WTC11 (cell line): Measurements from ENCODE around the gene WDR5B. TPM values are rescaled to one million over a fixed set of nuclear protein-coding genes. Genes with fewer than 3 reads are reported as not detected.

Experiments used
- ATAC-seq: fragments of 200-7000 bp; cut with Tn5 transposase; 2 replicates; pipeline ENCODE4 v1.10.0; 2021; ENCODE audit warnings: mild to moderate bottlenecking, moderate library complexity
- CTCF ChIA-PET: fragments of 300-600 bp; sonication (Branson Sonifier 250); formaldehyde crosslinking; loops from one replicate; lab custom pipeline; 2021; ENCODE audit warnings: antibody characterized with exemption; lab: Charles Lee
- POLR2A ChIA-PET: fragments of 350-600 bp; sonication (Branson Sonifier 250); formaldehyde crosslinking; loops from one replicate; lab custom pipeline; 2021; ENCODE audit warnings: antibody characterized with exemption; lab: Charles Lee
- DNase-seq: peaks from one replicate; pipeline ENCODE4 v3.0.0; 2021; ENCODE audit warnings: low spot score
- H3K27ac Mint-ChIP-seq: 2 replicates; pipeline ENCODE4 v1.8.0; 2021; ENCODE audit warnings: mixed read lengths
- H3K27me3 Mint-ChIP-seq: 2 replicates; pipeline ENCODE4 v1.8.0; 2021; ENCODE audit warnings: low read depth, mild to moderate bottlenecking, moderate library complexity, mixed read lengths
- H3K36me3 Mint-ChIP-seq: 2 replicates; pipeline ENCODE4 v1.8.0; 2021; ENCODE audit warnings: mixed read lengths
- H3K4me1 Mint-ChIP-seq: 2 replicates; pipeline ENCODE4 v1.8.0; 2022; ENCODE audit warnings: mixed read lengths
- H3K4me3 Mint-ChIP-seq: 2 replicates; pipeline ENCODE4 v1.8.0; 2021; ENCODE audit warnings: mild to moderate bottlenecking, moderate library complexity, mixed read lengths
- H3K9me3 Mint-ChIP-seq: 2 replicates; pipeline ENCODE4 v1.8.0; 2021; ENCODE audit warnings: mixed read lengths
- AFF4 ChIP-seq: sonication (generic); formaldehyde crosslinking; IDR thresholded peaks from 2 replicates; pipeline ENCODE4 v1.8.1; 2023; ENCODE audit warnings: mild to moderate bottlenecking, missing genetic modification reagents, borderline replicate concordance
- ELF4 ChIP-seq: sonication (generic); formaldehyde crosslinking; IDR thresholded peaks from 2 replicates; pipeline ENCODE4 v1.8.1; 2022; ENCODE audit warnings: low read depth, mild to moderate bottlenecking, moderate library complexity, missing genetic modification reagents
- ETV6 ChIP-seq: sonication (generic); formaldehyde crosslinking; IDR thresholded peaks from 2 replicates; pipeline ENCODE4 v1.8.1; 2022; ENCODE audit warnings: mild to moderate bottlenecking, missing genetic modification reagents
- FOXJ3 ChIP-seq: sonication (generic); formaldehyde crosslinking; IDR thresholded peaks from 2 replicates; pipeline ENCODE4 v1.9.0; 2021; ENCODE audit warnings: missing genetic modification reagents, mild to moderate bottlenecking, borderline replicate concordance
- MXD4 ChIP-seq: fragments of 250-450 bp; sonication (Bioruptor Pico); IDR thresholded peaks from 2 replicates; pipeline ENCODE4 v1.8.0; 2021; ENCODE audit warnings: mild to moderate bottlenecking, moderate library complexity, borderline replicate concordance
- NFYB ChIP-seq: sonication (generic); formaldehyde crosslinking; conservative IDR thresholded peaks from 2 replicates; pipeline ENCODE4 v1.8.0; 2022; ENCODE audit warnings: low read depth, missing genetic modification reagents
- RELA ChIP-seq: sonication (generic); formaldehyde crosslinking; IDR thresholded peaks from 2 replicates; pipeline ENCODE4 v1.8.1; 2022; ENCODE audit warnings: missing genetic modification reagents, mild to moderate bottlenecking, borderline replicate concordance
- SOX15 ChIP-seq: fragments of 250-450 bp; sonication (Bioruptor Pico); IDR thresholded peaks from 2 replicates; pipeline ENCODE4 v1.9.0; 2021; ENCODE audit warnings: mild to moderate bottlenecking
- TEAD1 ChIP-seq: sonication (generic); formaldehyde crosslinking; IDR thresholded peaks from 2 replicates; pipeline ENCODE4 v1.8.0; 2022; ENCODE audit warnings: mild to moderate bottlenecking, missing genetic modification reagents
- TP53 ChIP-seq: sonication (generic); formaldehyde crosslinking; IDR thresholded peaks from 2 replicates; pipeline ENCODE4 v1.8.1; 2023; ENCODE audit warnings: mild to moderate bottlenecking, missing genetic modification reagents
- ZNF138 ChIP-seq: sonication (generic); formaldehyde crosslinking; conservative IDR thresholded peaks from 2 replicates; pipeline ENCODE4 v1.8.1; 2022; ENCODE audit warnings: mild to moderate bottlenecking, moderate library complexity, missing genetic modification reagents
- total RNA-seq: library from RNA; stranded (reverse); gene quantifications from 3 replicates; pipeline ENCODE4 v1.2.3, GENCODE V29; 2021
- TF ChIP-seq, protein P1 (sequence below): sonication (generic); formaldehyde crosslinking; IDR thresholded peaks from 2 replicates; pipeline ENCODE4 v1.8.1; 2022; ENCODE audit warnings: low read depth, mild to moderate bottlenecking, moderate library complexity, missing genetic modification reagents, borderline replicate concordance
- TF ChIP-seq, protein P2 (sequence below): fragments of 200-600 bp; IDR thresholded peaks from 2 replicates; pipeline ENCODE4 v1.8.0; 2022; ENCODE audit warnings: antibody characterized with exemption
- TF ChIP-seq, protein P3 (sequence below): sonication (generic); formaldehyde crosslinking; IDR thresholded peaks from 2 replicates; pipeline ENCODE4 v1.8.0; 2022; ENCODE audit warnings: mild to moderate bottlenecking, missing genetic modification reagents
- TF ChIP-seq, protein P4 (sequence below): fragments of 250-450 bp; sonication (Bioruptor Pico); IDR thresholded peaks from 2 replicates; pipeline ENCODE4 v1.9.0; 2021; ENCODE audit warnings: mild to moderate bottlenecking
- TF ChIP-seq, protein P5 (sequence below): fragments of 250-450 bp; sonication (Bioruptor Pico); IDR thresholded peaks from 2 replicates; pipeline ENCODE4 v1.8.0; 2021; ENCODE audit warnings: mild to moderate bottlenecking
- TF ChIP-seq, protein P6 (sequence below): sonication (generic); formaldehyde crosslinking; IDR thresholded peaks from 2 replicates; pipeline ENCODE4 v1.8.1; 2022; ENCODE audit warnings: low read depth, missing genetic modification reagents, borderline replicate concordance

Gene WDR5B
- total RNA-seq, 1 experiment from 2014 or later = 2.8 TPM

- Mint-ChIP-seq H3K36me3 (peaks cover 49% of the 10 kb centered on the region), H3K9me3 (no peaks in the 10 kb centered on the region), H3K27me3 (no peaks in the 10 kb centered on the region), H3K4me1 (no peaks in the 10 kb centered on the region), H3K4me3 (no peak overlapping the region), H3K27ac (no peak overlapping the region)
- POLR2A ChIA-PET = no interaction called here
- ATAC-seq (no peak), DNase-seq (no peak)
- TF ChIP-seq, protein P1, sequence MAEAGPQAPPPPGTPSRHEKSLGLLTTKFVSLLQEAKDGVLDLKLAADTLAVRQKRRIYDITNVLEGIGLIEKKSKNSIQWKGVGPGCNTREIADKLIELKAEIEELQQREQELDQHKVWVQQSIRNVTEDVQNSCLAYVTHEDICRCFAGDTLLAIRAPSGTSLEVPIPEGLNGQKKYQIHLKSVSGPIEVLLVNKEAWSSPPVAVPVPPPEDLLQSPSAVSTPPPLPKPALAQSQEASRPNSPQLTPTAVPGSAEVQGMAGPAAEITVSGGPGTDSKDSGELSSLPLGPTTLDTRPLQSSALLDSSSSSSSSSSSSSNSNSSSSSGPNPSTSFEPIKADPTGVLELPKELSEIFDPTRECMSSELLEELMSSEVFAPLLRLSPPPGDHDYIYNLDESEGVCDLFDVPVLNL (CRISPR knock-in tag) = no peak
- TF ChIP-seq RELA (CRISPR knock-in tag) (no peak), MXD4 (CRISPR knock-in tag) (no peak), ZNF138 (CRISPR knock-in tag) (no peak), FOXJ3 (CRISPR knock-in tag) (no peak), NFYB (CRISPR knock-in tag) (no peak), TP53 (CRISPR knock-in tag) (no peak), ETV6 (CRISPR knock-in tag) (no peak), SOX15 (CRISPR knock-in tag) (no peak), AFF4 (CRISPR knock-in tag) (no peak), ELF4 (CRISPR knock-in tag) (no peak), TEAD1 (no peak)
- TF ChIP-seq, protein P2, sequence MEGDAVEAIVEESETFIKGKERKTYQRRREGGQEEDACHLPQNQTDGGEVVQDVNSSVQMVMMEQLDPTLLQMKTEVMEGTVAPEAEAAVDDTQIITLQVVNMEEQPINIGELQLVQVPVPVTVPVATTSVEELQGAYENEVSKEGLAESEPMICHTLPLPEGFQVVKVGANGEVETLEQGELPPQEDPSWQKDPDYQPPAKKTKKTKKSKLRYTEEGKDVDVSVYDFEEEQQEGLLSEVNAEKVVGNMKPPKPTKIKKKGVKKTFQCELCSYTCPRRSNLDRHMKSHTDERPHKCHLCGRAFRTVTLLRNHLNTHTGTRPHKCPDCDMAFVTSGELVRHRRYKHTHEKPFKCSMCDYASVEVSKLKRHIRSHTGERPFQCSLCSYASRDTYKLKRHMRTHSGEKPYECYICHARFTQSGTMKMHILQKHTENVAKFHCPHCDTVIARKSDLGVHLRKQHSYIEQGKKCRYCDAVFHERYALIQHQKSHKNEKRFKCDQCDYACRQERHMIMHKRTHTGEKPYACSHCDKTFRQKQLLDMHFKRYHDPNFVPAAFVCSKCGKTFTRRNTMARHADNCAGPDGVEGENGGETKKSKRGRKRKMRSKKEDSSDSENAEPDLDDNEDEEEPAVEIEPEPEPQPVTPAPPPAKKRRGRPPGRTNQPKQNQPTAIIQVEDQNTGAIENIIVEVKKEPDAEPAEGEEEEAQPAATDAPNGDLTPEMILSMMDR = no peak
- TF ChIP-seq, protein P3, sequence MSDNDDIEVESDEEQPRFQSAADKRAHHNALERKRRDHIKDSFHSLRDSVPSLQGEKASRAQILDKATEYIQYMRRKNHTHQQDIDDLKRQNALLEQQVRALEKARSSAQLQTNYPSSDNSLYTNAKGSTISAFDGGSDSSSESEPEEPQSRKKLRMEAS (CRISPR knock-in tag) = no peak
- TF ChIP-seq, protein P4, sequence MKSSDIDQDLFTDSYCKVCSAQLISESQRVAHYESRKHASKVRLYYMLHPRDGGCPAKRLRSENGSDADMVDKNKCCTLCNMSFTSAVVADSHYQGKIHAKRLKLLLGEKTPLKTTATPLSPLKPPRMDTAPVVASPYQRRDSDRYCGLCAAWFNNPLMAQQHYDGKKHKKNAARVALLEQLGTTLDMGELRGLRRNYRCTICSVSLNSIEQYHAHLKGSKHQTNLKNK (CRISPR knock-in tag) = no peak
- TF ChIP-seq, protein P5, sequence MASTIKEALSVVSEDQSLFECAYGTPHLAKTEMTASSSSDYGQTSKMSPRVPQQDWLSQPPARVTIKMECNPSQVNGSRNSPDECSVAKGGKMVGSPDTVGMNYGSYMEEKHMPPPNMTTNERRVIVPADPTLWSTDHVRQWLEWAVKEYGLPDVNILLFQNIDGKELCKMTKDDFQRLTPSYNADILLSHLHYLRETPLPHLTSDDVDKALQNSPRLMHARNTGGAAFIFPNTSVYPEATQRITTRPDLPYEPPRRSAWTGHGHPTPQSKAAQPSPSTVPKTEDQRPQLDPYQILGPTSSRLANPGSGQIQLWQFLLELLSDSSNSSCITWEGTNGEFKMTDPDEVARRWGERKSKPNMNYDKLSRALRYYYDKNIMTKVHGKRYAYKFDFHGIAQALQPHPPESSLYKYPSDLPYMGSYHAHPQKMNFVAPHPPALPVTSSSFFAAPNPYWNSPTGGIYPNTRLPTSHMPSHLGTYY = no peak
- TF ChIP-seq, protein P6, sequence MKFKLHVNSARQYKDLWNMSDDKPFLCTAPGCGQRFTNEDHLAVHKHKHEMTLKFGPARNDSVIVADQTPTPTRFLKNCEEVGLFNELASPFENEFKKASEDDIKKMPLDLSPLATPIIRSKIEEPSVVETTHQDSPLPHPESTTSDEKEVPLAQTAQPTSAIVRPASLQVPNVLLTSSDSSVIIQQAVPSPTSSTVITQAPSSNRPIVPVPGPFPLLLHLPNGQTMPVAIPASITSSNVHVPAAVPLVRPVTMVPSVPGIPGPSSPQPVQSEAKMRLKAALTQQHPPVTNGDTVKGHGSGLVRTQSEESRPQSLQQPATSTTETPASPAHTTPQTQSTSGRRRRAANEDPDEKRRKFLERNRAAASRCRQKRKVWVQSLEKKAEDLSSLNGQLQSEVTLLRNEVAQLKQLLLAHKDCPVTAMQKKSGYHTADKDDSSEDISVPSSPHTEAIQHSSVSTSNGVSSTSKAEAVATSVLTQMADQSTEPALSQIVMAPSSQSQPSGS = no peak
- CTCF ChIA-PET = no interaction called here
Measured at GRCh38 chr3:122405015-122405414, 10.8 kb downstream of the WDR5B start.
